ENCODE data around the gene SPG7.

Gene SPG7

DNA sequence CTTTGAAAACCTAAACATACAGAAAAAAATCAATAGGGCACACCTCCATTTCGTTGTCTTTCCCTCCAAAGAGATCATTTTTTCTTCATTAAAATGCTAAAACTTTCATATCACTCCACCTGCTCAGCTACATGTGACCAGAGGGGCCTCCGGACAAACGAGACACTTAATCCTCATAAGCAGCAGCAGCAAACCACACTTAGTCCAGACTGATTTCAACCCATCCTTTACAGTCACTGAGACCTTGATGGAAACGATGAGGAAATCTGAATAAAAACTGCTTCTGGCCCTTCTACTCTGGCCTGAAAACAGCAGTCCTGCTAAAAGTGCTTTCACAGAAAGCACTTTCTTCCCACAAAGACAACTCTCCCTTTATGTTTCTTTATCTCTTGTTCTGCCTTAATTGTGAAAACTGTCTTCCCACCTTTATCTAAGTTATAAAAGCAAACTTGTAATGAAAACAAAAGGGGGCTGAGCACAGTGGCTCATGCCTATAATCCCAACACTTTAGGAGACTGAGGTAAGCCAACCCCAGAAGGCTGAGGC is 22.4 kb upstream of the SPG7 start:
- DNase-seq (ENCODE audit: low read depth) = no peak

DNA sequence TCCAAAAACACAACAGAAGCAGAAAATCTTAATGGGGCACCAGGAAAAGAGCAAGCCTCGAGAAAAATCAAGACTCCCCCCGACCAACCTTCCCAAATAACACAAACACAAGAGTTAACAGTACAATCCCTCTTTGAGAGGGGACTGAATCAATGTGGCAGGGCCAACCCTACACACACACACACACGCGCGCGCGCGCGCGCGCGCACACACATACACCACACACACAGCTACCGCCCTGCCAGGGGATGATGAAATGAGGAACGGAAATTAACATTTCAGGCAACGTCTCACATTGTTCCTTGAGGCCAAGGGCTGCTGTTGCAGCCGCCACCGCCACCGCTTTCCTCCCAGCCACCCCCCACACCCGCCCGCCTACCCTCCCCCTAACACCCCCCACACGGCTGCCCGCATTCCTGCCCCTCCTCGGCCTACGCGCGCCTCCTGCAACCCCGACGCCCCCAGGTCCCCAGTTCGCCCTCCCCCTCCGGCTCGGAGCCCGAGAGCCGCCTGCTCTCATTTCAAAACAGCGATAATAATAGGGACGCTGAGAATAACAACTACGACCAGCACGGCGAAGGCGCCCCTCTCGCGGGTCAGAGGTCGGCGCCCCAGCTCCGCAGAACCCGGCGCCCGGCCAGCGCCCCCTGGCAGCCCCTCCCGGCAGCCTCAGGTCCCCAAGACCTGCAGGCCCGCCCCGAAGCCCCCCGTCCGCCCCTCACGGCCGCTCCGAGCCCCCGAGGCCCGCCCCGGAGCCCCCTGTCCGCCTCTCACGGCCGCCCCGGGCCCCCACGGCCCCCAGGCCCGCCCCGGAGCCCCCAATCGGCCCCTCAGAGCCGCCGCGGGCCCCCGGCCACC is 18.9 kb upstream of the SPG7 start:
- peak; percentile 75 for DNase-seq (ENCODE audit: low read depth)

GRCh38 chr16:89489898-89490438 is 18.2 kb upstream of the SPG7 start:
- no peak for DNase-seq (ENCODE audit: low read depth)

DNA sequence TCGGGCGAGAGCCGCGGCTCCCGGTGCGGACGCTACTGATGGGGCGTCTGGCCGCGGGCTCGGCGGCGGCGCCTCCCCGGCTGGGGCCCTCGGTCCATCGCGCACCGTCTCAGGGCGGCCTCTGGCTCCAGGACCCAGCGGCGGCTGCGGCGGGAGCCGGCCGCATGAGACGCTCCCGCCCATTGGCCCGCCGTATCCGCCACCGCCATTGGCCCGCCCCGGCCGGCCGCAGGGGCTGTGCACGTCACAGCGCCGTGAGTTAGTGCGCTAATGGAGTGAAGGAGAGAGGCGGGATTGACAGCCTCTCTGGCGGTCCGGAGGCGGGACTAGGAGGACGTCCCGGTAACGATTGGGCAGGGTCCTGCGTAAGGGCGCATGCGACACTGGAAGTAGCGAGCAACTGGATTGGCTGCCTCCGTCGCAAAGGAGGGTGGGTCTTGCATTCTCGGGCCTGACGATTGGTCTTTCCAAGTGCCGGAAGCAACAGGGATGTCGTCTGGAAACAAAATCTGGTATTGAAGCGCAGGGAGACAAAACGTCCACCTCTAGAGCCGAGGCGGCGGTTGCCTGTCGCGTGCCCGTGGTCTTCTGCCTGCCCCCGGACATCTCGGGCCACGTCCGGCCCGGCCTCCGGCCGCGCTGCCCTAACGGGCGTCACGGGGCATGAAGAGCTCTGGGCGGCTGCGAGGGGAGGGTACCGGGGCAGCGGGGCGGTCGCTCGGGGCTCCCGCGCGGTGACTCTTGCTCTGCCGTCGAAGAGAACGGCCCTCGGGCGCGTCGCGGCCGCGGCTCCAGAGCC is 17.6 kb upstream of the SPG7 start, which contains the start of gene ANKRD11:
TSS of gene ANKRD11 (minus strand) at position 123 of the 799 bp plus-strand sequence. CDS start 173,542 bp downstream, outside the sequence.
- peak; percentile 98 for DNase-seq (ENCODE audit: low read depth)

DNA sequence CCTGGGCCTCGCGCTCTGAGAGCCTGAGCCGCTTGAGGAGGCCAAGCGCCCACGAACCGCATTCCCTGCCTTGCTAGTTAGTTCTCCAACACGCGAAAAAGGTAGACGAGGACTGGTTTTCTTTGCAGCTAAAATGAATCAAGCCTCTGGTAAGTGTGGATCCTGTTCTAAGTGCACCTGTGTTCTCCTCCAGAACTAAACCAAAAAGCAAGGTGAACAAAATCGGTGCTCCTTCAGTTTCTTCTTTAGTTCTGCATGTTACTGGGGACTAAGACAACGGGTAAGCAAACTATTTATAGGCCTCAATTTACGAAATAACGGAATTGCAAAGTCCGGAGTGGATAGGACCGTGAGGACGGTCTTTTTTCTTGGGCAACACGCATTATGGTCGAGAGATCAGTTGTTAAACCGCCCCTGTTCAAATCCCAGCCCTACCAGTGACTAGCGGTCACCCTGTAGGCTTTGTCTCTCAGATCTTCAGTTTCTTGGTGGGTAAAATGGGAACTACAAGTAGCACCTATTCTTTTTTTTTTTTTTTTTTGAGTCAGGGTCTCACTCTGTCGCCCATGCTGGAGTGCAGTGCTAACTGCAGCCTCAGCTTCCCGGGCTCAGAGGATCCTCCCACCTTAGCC is 16.8 kb upstream of the SPG7 start:
- no peak for DNase-seq (ENCODE audit: low read depth)

- no peak for DNase-seq (ENCODE audit: low read depth)
Observed at GRCh38 chr16:89491974-89492687, 16.1 kb upstream of the SPG7 start.

DNA sequence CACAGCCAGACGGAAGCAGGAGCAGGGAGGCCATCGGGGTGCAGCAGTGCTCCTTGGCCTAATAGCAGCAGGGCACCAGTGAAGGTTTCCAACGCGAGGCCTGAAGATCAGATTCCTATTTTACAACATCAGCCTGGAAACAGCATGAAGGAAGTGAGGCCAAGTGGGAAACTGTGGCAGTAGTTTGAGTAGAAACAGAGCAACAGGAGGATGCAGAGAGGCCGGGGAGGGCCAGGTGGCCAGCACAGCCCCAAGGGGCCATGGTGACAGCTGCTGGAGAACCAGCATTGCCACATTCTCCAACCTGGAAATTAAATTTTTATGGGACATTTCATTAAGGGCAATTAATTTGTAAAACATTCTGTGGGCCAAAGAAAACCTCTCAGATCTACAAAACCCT is 14.4 kb upstream of the SPG7 start:
- no peak for DNase-seq (ENCODE audit: low read depth)

DNA sequence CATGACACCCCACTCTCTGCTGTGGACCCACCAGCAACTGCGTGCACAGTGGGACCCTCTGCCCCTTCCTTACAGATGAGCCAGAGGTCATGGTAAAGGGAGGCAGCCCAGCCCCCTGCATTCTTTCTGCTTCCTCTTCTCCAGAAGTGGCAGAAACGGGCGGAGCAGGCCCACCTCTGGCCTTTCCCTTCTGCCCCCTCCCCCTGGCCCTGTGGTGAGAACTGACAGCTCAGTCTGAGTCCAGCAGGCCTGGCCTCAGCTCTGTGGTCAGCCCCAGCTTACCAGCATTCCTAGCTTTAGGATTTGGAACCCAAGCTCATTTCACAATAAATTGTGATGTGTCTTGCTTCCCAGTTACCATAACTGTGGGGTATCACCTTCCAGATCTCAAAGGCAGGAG is 13.1 kb upstream of the SPG7 start:
- DNase-seq (ENCODE audit: low read depth) = no peak

GRCh38 chr16:89498839-89499238 is 9.4 kb upstream of the SPG7 start:
- no peak for DNase-seq (ENCODE audit: low read depth)

DNA sequence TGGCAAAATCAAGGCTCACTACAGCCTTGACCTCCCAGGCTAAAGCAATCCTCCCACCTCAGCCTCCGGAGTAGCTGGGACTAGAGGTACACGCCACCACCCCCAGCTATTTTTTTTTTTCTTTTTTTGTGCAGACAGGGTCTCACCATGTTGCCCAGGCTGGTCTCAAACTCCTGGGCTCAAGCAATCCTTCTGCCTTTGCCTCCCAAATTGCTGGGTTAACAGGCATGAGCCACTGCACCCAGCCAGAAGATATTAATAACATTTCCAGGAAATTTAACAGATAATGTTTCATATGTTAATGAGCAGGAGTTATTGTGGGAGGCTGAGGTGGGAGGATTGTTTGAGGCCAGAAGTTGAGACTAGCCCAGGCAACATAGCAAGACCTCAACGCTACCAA is 8.4 kb upstream of the SPG7 start:
- DNase-seq (ENCODE audit: low read depth) = no peak

DNA sequence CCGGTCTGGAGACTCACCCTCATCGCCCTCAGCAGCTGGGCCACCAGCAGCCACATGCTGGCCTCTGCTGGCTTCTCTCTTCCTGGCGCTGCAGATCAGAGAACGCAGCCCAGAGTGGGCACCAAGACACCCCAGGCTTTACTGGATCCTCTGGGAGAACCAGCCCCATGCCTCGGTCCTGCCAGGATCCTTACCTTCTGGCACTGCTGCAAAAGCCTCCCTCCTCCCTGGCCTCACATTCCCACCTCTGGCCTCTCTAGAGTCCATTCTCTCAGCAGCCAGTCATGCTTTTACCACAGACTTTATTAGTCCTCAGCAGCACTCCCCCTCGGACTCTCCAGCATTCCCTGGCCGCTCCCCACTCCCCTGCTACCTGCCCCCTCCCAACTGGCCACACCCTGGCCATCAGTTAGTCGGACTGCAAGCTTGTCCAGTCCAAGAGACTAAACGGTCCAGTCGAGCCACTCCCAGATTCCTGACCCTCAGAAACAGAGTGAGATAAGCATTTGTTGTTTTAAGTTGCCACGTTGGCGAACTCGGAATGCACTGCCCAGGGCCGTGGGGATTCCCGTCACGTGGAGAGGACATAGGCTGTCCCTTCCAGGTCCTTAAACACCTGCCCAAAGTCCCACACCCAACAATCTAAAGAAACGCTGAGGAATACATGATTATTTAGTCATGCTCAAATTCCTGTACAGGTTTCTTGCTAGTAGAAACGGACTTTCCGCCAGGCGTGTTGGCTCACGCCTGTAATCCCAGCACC is 5.9 kb upstream of the SPG7 start:
- no peak for DNase-seq (ENCODE audit: low read depth)

DNA sequence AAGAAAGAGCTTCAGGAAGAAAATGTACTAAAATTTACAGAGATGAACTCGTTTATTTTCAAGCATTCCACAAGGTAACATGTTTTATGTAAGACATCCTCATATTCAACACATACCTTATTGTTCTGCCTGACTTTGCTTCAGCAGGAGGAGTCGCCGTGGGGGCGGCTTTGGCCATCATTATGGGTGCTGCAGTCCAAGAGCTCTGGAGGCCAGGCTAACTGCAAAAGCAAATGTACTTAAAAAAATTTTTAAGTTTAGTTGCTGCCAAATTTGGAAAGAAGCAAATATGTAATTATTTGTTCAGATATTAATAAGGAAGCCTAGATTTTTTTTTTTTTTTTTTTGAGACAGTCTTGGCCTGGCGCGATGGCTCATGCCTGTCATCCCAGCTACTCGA is 4.1 kb upstream of the SPG7 start:
- no peak for DNase-seq (ENCODE audit: low read depth)

GRCh38 chr16:89505204-89506112 is 2.7 kb upstream of the SPG7 start:
- DNase-seq (ENCODE audit: low read depth) = peak; percentile 91

DNA sequence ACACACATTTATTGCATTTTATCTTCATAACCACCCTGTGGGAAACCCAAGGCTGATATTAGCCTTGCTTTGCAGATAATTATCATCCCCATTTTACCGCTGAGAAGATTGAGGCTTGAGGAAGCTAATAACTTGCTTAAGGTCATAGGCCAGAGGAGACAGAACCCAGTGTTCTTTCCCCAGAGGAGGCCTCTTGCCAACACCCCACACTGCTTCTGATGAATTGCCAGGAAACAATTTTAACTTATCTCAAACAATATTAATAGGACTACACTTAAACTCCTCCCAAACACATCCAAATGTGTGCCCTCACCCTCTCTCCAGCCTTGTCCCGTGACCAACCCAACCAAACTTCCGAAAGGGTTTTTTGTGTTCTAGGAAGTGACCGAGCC is 2.1 kb upstream of the SPG7 start:
- no peak for DNase-seq (ENCODE audit: low read depth)

- DNase-seq (ENCODE audit: low read depth) = no peak
Observed at GRCh38 chr16:89506791-89507191, 1.4 kb upstream of the SPG7 start.

- DNase-seq (ENCODE audit: low read depth) = no peak
Observed at GRCh38 chr16:89507214-89507833, 879 bp upstream of the SPG7 start.

DNA sequence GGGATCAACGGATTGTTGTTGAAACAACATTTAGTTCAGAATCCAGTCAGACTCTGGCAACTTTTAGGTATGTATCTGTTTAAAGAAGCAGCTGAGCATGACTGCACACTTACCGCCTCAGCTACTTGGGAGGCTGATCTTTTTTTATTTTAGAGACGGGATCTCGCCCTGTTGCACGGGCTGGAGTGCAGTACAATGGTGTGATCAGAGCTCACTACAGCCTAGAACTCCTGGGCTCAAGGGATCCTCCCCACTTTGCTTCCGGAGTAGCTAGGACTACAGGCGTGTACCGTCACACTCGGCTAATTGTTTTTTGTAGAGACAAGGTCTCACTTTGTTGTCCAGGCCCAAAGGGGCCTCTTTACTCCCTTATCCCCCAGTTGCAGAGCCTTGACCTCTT is 2.3 kb downstream of the SPG7 start:
- DNase-seq (ENCODE audit: low read depth) = no peak

DNA sequence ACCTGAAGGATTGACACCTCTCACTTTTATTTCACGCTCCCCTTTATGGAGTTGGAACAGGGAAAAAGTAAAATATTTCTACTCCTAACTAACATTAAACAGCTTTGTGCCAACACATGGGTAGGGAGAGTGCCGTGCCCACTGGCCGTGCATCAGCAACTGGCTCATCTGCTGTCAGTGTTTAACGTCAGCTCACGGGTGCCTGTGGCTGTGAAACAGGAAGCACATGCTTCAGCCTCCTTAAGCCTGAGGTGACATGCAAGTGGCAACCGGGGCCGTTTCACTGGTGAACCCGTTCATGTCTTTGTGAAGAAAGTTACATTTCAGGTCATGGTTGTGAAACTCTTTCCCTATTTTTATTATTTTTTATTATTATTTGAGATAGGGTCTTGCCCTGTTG is 3.2 kb downstream of the SPG7 start:
- DNase-seq (ENCODE audit: low read depth) = no peak

DNA sequence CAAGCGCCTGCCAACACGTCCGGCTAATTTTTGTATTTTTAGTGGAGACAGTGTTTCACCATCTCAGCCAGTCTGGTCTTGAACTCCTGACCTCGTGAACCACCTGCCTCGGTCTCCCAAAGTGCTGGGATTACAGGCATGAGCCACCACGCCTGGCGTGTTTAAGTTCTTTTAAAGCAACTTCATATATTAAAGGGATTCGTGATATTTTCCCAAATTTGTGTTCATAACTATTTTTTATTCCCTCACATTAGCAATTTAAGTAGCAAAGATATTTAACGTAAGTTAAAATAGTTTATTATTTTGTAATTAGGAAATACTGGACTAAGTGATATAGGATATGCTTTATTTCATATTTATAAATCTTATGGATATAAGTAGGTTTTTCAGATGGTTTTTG is 4.2 kb downstream of the SPG7 start:
- no peak for DNase-seq (ENCODE audit: low read depth)
